Measurements from ENCODE around the gene SCCPDH.

Gene SCCPDH

GRCh38 chr1:246786606-246787238 is 62.5 kb downstream of the SCCPDH start:
- DNase-seq = no peak

GRCh38 chr1:246787781-246788513 is 63.7 kb downstream of the SCCPDH start:
- no peak for DNase-seq

- no peak for DNase-seq
These were observed 64.7 kb downstream of the SCCPDH start for GRCh38 chr1:246788895-246789338.

- no peak for DNase-seq
These were observed 65.5 kb downstream of the SCCPDH start for GRCh38 chr1:246789454-246790339.

- no peak for DNase-seq
These were observed 66.2 kb downstream of the SCCPDH start for GRCh38 chr1:246790364-246790763.

- no peak for DNase-seq
These were observed 66.6 kb downstream of the SCCPDH start for GRCh38 chr1:246790833-246791232.

- DNase-seq = no peak
These were observed 67.2 kb downstream of the SCCPDH start for GRCh38 chr1:246791303-246791918.

GRCh38 chr1:246792603-246793002 is 68.4 kb downstream of the SCCPDH start:
- no peak for DNase-seq

- no peak for DNase-seq
These were observed 69.2 kb downstream of the SCCPDH start for GRCh38 chr1:246793356-246793896.

- DNase-seq = no peak
These were observed 70.0 kb downstream of the SCCPDH start for GRCh38 chr1:246794048-246794827.

GRCh38 chr1:246794828-246795671 is 70.8 kb downstream of the SCCPDH start:
- DNase-seq = no peak

GRCh38 chr1:246795906-246796694 is 71.9 kb downstream of the SCCPDH start:
- DNase-seq = no peak

GRCh38 chr1:246797157-246797556 is 72.9 kb downstream of the SCCPDH start:
- no peak for DNase-seq

GRCh38 chr1:246797597-246797996 is 73.4 kb downstream of the SCCPDH start:
- DNase-seq = no peak

GRCh38 chr1:246798107-246798506 is 73.9 kb downstream of the SCCPDH start:
- no peak for DNase-seq

- no peak for DNase-seq
These were observed 74.6 kb downstream of the SCCPDH start for GRCh38 chr1:246798606-246799496.

- DNase-seq = no peak
These were observed 76.1 kb downstream of the SCCPDH start for GRCh38 chr1:246800356-246800755.

- no peak for DNase-seq
These were observed 76.5 kb downstream of the SCCPDH start for GRCh38 chr1:246800756-246801155.
